ENCODE results near the gene CAPN5.
A peak's percentile ranks its signal among the peaks of the same experiment; 100 is the strongest.

The CAPN5 gene

GRCh38 chr11:77167111-77167626 lies 100.4 kb downstream of the CAPN5 start:
- TF ChIP-seq, protein P1, sequence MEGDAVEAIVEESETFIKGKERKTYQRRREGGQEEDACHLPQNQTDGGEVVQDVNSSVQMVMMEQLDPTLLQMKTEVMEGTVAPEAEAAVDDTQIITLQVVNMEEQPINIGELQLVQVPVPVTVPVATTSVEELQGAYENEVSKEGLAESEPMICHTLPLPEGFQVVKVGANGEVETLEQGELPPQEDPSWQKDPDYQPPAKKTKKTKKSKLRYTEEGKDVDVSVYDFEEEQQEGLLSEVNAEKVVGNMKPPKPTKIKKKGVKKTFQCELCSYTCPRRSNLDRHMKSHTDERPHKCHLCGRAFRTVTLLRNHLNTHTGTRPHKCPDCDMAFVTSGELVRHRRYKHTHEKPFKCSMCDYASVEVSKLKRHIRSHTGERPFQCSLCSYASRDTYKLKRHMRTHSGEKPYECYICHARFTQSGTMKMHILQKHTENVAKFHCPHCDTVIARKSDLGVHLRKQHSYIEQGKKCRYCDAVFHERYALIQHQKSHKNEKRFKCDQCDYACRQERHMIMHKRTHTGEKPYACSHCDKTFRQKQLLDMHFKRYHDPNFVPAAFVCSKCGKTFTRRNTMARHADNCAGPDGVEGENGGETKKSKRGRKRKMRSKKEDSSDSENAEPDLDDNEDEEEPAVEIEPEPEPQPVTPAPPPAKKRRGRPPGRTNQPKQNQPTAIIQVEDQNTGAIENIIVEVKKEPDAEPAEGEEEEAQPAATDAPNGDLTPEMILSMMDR (IDR thresholded peaks at IDR 0.05; ENCODE audit: insufficient read depth, low read depth, low read length, missing control alignments): no peak
- H3K4me3 ChIP-seq (ENCODE audit: low read length): no peak overlapping the region
- peak; percentile 5 for DNase-seq (ENCODE audit: low read depth)

GRCh38 chr11:77167791-77168190 lies 101.0 kb downstream of the CAPN5 start:
- DNase-seq (ENCODE audit: low read depth): no peak
- TF ChIP-seq, protein P1 (IDR thresholded peaks at IDR 0.05; ENCODE audit: insufficient read depth, low read depth, low read length, missing control alignments): no peak

DNA sequence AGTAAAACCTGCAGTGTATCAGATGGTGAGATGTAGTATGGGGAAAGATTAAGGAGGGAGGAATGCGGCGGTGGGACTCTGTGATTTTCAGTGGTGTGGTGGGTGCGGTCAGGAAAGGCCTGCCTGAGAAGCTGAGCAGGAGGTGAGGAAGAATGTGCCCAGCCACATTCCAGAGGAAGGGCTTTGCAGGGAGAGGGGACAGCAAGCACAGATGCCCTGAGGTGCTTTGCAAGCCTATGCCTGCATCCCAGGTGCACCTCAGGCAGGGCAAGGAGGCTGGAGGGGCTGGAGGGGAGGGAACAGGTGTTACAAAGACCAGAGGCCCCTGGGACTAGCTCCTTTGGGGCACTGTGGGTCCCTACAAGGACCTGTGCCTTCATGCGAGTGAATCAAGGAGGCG lies 103.3 kb downstream of the CAPN5 start:
- TF ChIP-seq, protein P1 (IDR thresholded peaks at IDR 0.05; ENCODE audit: insufficient read depth, low read depth, low read length, missing control alignments): no peak
- peak; percentile 21 for DNase-seq (ENCODE audit: low read depth)
- no peak overlapping the region for H3K4me3 ChIP-seq (ENCODE audit: low read length)

More at GRCh38 chr11:77167791-77168190, 101.0 kb downstream of the CAPN5 start:
- no peak overlapping the region for H3K4me3 ChIP-seq (ENCODE audit: low read length)

GRCh38 chr11:77171254-77171653 lies 104.5 kb downstream of the CAPN5 start:
- H3K4me3 ChIP-seq (ENCODE audit: low read length): no peak overlapping the region
- no peak for DNase-seq (ENCODE audit: low read depth)
- TF ChIP-seq, protein P1 (IDR thresholded peaks at IDR 0.05; ENCODE audit: insufficient read depth, low read depth, low read length, missing control alignments): no peak

DNA sequence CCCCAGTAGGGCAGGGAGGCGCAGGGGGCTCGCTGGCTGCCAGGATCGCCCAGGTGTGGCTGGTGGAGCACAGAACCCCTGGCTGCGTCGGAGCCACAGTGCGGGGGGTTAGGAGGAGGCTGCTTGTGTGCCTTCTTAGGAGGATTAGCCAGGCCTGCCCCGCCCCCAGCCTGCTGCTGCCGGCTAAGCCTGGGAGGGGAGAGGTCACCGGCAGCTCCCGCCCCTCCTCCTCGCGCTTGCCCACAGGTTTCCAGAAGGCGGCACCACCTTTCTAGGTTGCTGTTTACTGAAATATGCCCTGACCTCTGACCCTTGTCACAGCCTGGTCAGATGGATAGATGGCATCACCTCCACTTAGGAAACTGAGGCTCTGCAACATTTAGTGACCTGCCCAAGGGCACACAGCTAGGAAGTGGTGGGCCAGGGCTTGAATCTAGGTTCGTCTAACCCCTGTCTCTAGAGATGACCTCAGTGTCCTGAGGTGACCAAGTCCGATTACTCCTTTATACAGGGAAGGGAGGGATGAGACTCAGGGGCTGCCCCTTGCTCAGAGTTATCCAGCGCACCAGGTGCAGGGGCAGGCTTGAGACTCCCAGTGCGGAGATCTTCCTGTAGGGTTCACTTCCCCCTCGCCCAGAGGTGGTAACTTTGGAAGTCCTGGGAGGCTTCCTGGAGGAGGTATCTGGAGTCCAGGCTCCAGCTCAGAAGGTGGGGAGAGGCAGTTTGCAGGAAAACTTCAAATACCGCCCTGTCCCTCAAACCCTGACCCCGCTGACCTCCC lies 105.3 kb downstream of the CAPN5 start:
- TF ChIP-seq, protein P1 (IDR thresholded peaks at IDR 0.05; ENCODE audit: insufficient read depth, low read depth, low read length, missing control alignments): no peak
- no peak overlapping the region for H3K4me3 ChIP-seq (ENCODE audit: low read length)
- DNase-seq (ENCODE audit: low read depth): no peak

DNA sequence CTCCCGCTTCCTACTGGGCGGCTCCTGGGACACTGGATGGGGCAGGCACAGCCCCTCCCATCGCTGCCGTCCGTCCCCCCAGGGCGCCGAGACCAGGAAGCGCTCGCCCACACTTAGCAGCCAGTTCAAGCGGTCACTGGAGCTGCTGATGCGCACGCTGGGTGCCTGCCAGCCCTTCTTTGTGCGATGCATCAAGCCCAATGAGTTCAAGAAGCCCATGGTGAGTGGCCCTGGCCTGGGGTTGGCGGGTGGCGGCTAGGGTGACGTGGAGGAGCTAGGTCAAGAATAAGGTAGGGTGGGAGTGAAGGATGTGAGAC lies 105.9 kb downstream of the CAPN5 start:
- no peak for DNase-seq (ENCODE audit: low read depth)
- H3K4me3 ChIP-seq (ENCODE audit: low read length): no peak overlapping the region
- TF ChIP-seq, protein P1 (IDR thresholded peaks at IDR 0.05; ENCODE audit: insufficient read depth, low read depth, low read length, missing control alignments): no peak

GRCh38 chr11:77173494-77173893 lies 106.7 kb downstream of the CAPN5 start:
- no peak for DNase-seq (ENCODE audit: low read depth)
- no peak overlapping the region for H3K4me3 ChIP-seq (ENCODE audit: low read length)
- TF ChIP-seq, protein P1 (IDR thresholded peaks at IDR 0.05; ENCODE audit: insufficient read depth, low read depth, low read length, missing control alignments): no peak

All from epithelial cell of esophagus (primary cell).